ENCODE data around the gene UGT2B7.

- TF ChIP-seq EZH2 (IDR thresholded peaks at IDR 0.05; ENCODE audit: low read length, unreplicated experiment), result no peak
- no peak for TF ChIP-seq CTCF (conservative IDR thresholded peaks at IDR 0.05; ENCODE audit: low read depth, low read length)
- no peak for TF ChIP-seq EZH2phosphoT487 (IDR thresholded peaks at IDR 0.05; ENCODE audit: borderline replicate concordance, low read length)
Observed at GRCh38 chr4:69147334-69147733, 51.1 kb downstream of the UGT2B7 start.

Data from PC-3 (cell line).